Bronchial epithelial cell (primary cell): ENCODE measurements around the gene TMEM150C. TPM values are rescaled to one million over a fixed set of nuclear protein-coding genes. Genes with fewer than 3 reads are reported as not detected.

ENCODE experiments used
- DNase-seq: peaks from one replicate; pipeline ENCODE4 v3.0.0-alpha.2; 2010; ENCODE audit warnings: low read depth
- FAIRE-seq: peaks from 2 replicates; lab custom pipeline; 2011; peaks lifted over from hg19 to GRCh38; lab: Jason Lieb, UNC
- H3K27me3 ChIP-seq: 2 replicates; pipeline ENCODE4 v1.5.1; 2011; ENCODE audit warnings: low read length; ENCODE audit not compliant: control insufficient read depth, insufficient read depth
- H3K36me3 ChIP-seq: 2 replicates; pipeline ENCODE4 v1.5.1; 2011; ENCODE audit warnings: low read length; ENCODE audit not compliant: control insufficient read depth, insufficient read depth
- H3K4me3 ChIP-seq: 2 replicates; pipeline ENCODE4 v1.5.1; 2011; ENCODE audit warnings: mild to moderate bottlenecking, low read depth, low read length, control low read depth
- CTCF ChIP-seq: IDR thresholded peaks from 2 replicates; pipeline ENCODE4 v1.5.1; 2011; ENCODE audit warnings: mild to moderate bottlenecking, moderate library complexity, low read length, control low read depth, inconsistent platforms; ENCODE audit not compliant: insufficient read depth, severe bottlenecking
- total RNA-seq: library from RNA; depleted of rRNA; stranded (reverse); fragments of >200 nt; gene quantifications from 2 replicates; pipeline ENCODE4 v1.2.1, GENCODE V29; 2014

The TMEM150C gene
- total RNA-seq, 1 donor from 2014 or later: under 0.01 TPM

DNA sequence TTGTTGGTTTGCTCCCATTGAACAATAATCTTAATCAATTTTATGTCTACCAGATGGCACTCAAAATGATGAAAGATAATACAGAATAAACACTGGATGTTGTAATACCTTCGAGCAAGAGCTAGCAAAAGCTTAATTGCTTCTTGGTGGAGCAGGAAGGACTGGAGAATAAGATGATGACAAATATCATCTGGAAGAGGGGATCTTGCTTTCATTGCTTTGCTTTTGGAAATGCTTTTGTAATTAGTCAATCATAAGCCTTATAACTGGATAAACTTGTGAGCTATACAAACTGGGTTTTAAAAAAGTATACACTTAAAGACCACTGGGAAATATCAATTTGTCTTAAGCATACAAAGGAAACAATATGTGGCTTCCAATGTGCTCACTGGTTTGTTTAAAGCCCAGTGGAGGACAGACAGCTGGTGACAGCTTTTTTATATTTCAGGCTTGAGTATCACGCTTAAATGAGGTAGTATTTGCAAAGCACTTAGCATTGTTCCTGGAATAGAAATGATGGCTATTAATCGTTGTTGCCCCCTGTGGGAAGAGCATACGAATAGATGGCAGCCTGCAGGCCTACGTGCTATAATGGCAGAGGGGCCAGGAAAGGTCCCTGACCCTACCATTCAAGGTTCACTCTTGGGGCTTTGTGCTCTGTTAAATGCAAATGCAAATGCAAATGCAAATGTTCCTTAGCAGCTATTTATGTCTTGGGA lies 61.2 kb downstream of the TMEM150C start:
- Histone ChIP-seq H3K36me3 (no peaks in the 10 kb centered on the region), H3K4me3 (no peak overlapping the region), H3K27me3 (no peaks in the 10 kb centered on the region)
- peak; percentile 51 for DNase-seq
- FAIRE-seq: no peak
- TF ChIP-seq CTCF: no peak

DNA sequence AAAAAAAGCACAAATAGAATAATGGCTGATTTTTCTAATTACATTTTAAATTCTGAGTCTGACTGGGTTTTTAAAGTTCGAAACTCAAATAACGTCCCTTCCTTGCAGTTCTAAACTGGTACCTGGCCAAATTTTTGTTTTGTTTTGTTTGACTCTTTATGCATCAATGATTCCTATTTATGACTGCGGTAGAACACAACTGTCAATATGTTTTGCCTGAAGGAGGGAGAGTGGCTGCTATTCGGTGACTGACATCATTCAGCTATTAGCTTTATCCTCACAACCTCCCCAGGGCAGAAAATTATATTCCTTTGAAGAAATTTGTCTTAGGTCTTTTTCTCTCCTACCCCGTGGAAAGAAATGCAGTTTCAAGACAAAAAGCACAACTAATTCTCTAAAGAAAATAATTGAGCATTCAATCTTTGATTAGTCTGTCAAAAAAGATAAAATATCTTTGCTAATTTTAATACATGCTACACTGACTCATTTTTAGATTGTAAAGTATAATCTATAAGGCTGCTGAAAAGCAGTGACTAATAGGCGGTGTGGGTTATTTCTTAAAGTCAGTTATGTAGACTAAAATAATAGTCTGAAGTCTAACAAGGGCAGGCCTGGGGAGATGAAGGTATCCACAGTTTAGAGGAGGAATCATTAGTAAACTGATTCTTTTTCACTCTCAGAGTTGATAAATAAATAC lies 61.9 kb downstream of the TMEM150C start:
- Histone ChIP-seq H3K4me3 (no peak overlapping the region), H3K27me3 (no peaks in the 10 kb centered on the region), H3K36me3 (no peaks in the 10 kb centered on the region)
- no peak for TF ChIP-seq CTCF
- peak; percentile 52 for DNase-seq
- no peak for FAIRE-seq

- no peaks in the 10 kb centered on the region for H3K36me3 ChIP-seq
- no peaks in the 10 kb centered on the region for H3K27me3 ChIP-seq
- no peak overlapping the region for H3K4me3 ChIP-seq
- no peak for DNase-seq
- no peak for TF ChIP-seq CTCF
- FAIRE-seq: peak; percentile 36
Observed at GRCh38 chr4:82496349-82496748, 65.4 kb downstream of the TMEM150C start.

DNA sequence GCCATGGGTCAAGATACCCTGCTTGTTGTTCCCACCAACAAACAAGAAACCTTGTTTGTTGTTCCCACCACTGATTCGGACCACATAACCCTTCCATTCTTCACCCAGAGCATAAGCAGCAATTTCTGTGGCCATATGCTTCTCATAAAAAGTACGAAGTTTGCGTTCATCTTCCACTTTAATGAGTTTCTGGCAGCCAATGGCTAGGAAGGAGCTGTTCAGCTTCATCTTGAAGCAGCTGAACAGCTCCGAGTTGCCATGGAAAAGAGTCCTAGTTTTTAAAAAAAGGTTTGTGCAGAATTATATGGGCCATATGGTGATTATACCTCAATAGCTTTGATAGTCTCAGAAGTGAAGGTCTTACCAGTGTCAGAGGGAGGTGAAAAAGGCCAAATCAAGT lies 66.1 kb downstream of the TMEM150C start:
- Histone ChIP-seq H3K36me3 (no peaks in the 10 kb centered on the region), H3K4me3 (no peak overlapping the region), H3K27me3 (no peaks in the 10 kb centered on the region)
- FAIRE-seq: no peak
- no peak for TF ChIP-seq CTCF
- DNase-seq: no peak

DNA sequence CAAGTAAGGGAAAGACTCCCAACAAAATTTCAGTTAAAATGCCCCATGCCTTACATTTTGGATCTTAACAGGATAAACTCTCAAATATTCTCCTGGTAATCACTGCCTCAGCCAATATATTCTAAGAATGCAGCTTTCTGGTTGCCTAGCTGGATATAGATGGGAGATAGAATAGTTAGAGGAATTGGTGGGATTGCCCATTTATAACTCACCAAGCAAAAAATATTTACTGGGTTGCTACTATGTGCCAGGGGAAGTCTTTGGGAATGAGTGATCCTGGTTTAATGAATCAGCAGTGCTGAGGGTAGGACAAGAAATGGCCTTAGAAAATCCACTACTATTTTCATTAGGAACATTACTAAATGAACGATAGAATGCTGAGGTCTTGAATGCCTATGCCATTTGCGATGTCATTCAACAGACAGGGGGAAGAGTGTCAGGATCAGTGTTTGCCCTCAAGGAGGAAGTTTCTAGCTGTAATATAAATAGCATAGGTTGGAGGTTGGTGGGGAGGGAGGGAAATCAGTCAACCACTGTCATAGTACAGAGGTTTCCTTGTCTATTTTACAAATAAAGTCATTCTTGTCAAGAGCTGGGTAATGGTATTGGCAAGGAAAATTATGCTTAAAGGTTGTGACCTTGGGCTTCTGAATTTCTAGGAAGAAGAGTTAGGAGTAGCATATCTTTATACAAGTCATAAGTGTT lies 67.9 kb downstream of the TMEM150C start:
- TF ChIP-seq CTCF: no peak
- H3K4me3 ChIP-seq: no peak overlapping the region
- DNase-seq: peak; percentile 13
- FAIRE-seq: no peak
- no peaks in the 10 kb centered on the region for H3K36me3 ChIP-seq
- no peaks in the 10 kb centered on the region for H3K27me3 ChIP-seq
